ENCODE results near the gene L3MBTL4. TPM values are rescaled to one million over a fixed set of nuclear protein-coding genes. Genes with fewer than 3 reads are reported as not detected.
A peak's percentile ranks its signal among the peaks of the same experiment; 100 is the strongest.

The L3MBTL4 gene
- total and polyA plus RNA-seq, 4 donors = 2.3 to 15.0 (median 5.0) TPM

DNA sequence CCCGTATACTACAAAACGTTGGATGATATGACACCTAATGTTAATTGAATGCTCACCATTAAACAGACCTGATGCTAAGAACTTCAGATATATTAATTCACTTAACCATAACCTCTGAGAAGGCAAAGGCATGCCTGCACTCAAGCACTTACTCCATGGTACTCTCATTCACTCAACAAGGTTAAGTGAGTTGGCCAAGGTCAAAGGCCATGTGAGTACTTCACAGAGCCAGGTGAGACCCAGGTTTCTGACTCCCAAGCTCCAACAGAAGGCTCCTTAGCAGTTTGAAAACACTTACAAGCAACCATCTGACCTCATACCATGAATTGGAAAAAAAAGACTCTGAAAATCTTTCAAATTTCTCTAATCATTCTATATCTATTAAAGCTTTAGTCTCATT, 198.8 kb downstream of the L3MBTL4 start:
- 93% methylated on average over 2 of the region's 2 CpGs for WGBS
- no peak for DNase-seq (ENCODE audit: low spot score)
- Histone ChIP-seq H3K27me3 (ENCODE audit: control insufficient read depth in 4 of 4, insufficient read depth in 4 of 4, low read length in 3 of 4) (no peaks in the 10 kb centered on the region), H3K9me3 (ENCODE audit: control insufficient read depth in 4 of 4, low read length in 3 of 4) (no peaks in the 10 kb centered on the region), H3K4me3 (ENCODE audit: low read depth in 1 of 3, low read length in 3 of 3) (no peak overlapping the region), H3K27ac (ENCODE audit: low read depth in 1 of 2, low read length in 2 of 2) (no peak overlapping the region), H3K9ac (ENCODE audit: low read depth in 1 of 2, low read length in 2 of 2) (no peak overlapping the region), H3K4me1 (ENCODE audit: control insufficient read depth in 4 of 4, insufficient read depth in 4 of 4, low read length in 3 of 4) (peaks cover 0 to 5% (median 2%) of the 10 kb centered on the region in 4 donors), H3K36me3 (ENCODE audit: control insufficient read depth in 4 of 4, insufficient read depth in 3 of 4, low read depth in 1 of 4, low read length in 3 of 4) (no peaks in the 10 kb centered on the region)
- TF ChIP-seq RXRA (IDR thresholded peaks at IDR 0.05) = peak; percentile 4 to 26
- TF ChIP-seq, protein P1, sequence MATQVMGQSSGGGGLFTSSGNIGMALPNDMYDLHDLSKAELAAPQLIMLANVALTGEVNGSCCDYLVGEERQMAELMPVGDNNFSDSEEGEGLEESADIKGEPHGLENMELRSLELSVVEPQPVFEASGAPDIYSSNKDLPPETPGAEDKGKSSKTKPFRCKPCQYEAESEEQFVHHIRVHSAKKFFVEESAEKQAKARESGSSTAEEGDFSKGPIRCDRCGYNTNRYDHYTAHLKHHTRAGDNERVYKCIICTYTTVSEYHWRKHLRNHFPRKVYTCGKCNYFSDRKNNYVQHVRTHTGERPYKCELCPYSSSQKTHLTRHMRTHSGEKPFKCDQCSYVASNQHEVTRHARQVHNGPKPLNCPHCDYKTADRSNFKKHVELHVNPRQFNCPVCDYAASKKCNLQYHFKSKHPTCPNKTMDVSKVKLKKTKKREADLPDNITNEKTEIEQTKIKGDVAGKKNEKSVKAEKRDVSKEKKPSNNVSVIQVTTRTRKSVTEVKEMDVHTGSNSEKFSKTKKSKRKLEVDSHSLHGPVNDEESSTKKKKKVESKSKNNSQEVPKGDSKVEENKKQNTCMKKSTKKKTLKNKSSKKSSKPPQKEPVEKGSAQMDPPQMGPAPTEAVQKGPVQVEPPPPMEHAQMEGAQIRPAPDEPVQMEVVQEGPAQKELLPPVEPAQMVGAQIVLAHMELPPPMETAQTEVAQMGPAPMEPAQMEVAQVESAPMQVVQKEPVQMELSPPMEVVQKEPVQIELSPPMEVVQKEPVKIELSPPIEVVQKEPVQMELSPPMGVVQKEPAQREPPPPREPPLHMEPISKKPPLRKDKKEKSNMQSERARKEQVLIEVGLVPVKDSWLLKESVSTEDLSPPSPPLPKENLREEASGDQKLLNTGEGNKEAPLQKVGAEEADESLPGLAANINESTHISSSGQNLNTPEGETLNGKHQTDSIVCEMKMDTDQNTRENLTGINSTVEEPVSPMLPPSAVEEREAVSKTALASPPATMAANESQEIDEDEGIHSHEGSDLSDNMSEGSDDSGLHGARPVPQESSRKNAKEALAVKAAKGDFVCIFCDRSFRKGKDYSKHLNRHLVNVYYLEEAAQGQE (IDR thresholded peaks at IDR 0.05) = no peak

- Histone ChIP-seq H3K27ac (ENCODE audit: low read depth in 1 of 2, low read length in 2 of 2) (peak overlapping the region; percentile 78 to 83), H3K4me1 (ENCODE audit: control insufficient read depth in 4 of 4, insufficient read depth in 4 of 4, low read length in 3 of 4) (peaks cover 0 to 11% (median 8%) of the 10 kb centered on the region in 4 donors)
- TF ChIP-seq FOXA2 (IDR thresholded peaks at IDR 0.05) (no peak), RXRA (IDR thresholded peaks at IDR 0.05) (peak in 1 of 2 donors; percentile 40), CTCF (IDR thresholded peaks at IDR 0.05; ENCODE audit: low read depth, low read length, missing input control) (no peak), HNF4A (conservative IDR thresholded peaks at IDR 0.05) (peak in 1 of 2 donors; percentile 2), JUND (IDR thresholded peaks at IDR 0.05) (peak in 1 of 2 donors; percentile 12), YY1 (IDR thresholded peaks at IDR 0.05) (no peak)
- TF ChIP-seq, protein P2, sequence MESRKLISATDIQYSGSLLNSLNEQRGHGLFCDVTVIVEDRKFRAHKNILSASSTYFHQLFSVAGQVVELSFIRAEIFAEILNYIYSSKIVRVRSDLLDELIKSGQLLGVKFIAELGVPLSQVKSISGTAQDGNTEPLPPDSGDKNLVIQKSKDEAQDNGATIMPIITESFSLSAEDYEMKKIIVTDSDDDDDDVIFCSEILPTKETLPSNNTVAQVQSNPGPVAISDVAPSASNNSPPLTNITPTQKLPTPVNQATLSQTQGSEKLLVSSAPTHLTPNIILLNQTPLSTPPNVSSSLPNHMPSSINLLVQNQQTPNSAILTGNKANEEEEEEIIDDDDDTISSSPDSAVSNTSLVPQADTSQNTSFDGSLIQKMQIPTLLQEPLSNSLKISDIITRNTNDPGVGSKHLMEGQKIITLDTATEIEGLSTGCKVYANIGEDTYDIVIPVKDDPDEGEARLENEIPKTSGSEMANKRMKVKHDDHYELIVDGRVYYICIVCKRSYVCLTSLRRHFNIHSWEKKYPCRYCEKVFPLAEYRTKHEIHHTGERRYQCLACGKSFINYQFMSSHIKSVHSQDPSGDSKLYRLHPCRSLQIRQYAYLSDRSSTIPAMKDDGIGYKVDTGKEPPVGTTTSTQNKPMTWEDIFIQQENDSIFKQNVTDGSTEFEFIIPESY (IDR thresholded peaks at IDR 0.05) = peak; percentile 27
Measured at GRCh38 chr18:6211174-6211504, 203.6 kb downstream of the L3MBTL4 start.

More at GRCh38 chr18:6211174-6211504, 203.6 kb downstream of the L3MBTL4 start:
- Histone ChIP-seq H3K9me3 (ENCODE audit: control insufficient read depth in 4 of 4, low read length in 3 of 4) (no peaks in the 10 kb centered on the region), H3K27me3 (ENCODE audit: control insufficient read depth in 4 of 4, insufficient read depth in 4 of 4, low read length in 3 of 4) (no peaks in the 10 kb centered on the region), H3K4me3 (ENCODE audit: low read depth in 1 of 3, low read length in 3 of 3) (no peak overlapping the region), H3K9ac (ENCODE audit: low read depth in 1 of 2, low read length in 2 of 2) (no peak overlapping the region), H3K36me3 (ENCODE audit: control insufficient read depth in 4 of 4, insufficient read depth in 3 of 4, low read depth in 1 of 4, low read length in 3 of 4) (no peaks in the 10 kb centered on the region)
- no peak for DNase-seq (ENCODE audit: low spot score)
- WGBS = 46% methylated on average over 1 of the region's 1 CpG

Data from liver (tissue), 9 donors.